HG02884 (cell line): ENCODE data around the gene RAB1B.
"Not testable (repeated sequence)": the region's sequence is repeated elsewhere in the genome, so short reads cannot be mapped to it uniquely, and the experiment has no call there.

Source experiments
- ATAC-seq: cut with Tn5 transposase; IDR thresholded peaks from one replicate; pipeline ENCODE4 v1.9.1; 2021; ENCODE audit warnings: mild to moderate bottlenecking, moderate library complexity; ENCODE audit not compliant: unreplicated experiment

RAB1B gene

DNA sequence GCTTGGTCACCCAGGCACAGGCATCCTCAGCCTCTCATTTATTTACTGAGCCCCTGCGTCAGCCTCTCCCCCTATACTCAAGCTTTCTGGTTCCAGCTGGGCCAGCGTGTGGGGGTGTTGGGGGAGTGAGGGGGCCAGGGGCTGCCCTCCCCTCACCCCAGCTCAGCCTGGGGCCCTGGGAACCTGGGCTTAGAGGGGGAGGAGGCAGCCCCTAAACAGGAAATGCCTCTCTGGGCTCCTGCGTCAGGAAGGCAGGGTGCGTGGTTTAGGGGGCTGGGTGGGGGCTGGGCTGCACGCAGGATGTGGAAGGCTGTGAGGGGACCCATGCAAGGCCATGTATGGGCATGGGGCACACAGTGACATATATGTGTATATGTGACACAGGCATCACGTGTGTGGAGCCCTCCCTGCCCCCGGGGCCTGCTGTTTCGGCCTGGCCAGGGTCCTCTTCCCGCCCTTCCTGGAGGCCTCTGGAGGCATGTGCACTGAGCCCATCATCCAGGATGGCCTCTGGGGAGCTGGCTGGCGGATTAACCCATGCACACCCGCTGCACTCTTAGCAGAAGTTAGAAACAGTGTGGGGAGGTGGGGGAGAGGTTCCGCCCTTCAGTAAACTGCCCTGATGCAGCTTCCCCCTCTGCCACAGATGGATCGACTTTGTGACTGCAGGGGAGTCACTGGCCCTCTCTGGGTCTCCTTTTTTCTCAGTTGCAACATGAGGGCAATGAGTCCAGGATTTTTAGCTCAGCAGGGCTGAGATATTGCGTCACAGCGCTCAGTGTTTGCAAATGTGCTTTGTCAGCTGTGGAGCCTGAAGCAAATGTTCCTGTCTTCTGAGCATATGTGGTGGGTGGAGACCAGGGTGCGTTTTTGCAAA is 49.5 kb downstream of the RAB1B start:
- ATAC-seq = no peak

DNA sequence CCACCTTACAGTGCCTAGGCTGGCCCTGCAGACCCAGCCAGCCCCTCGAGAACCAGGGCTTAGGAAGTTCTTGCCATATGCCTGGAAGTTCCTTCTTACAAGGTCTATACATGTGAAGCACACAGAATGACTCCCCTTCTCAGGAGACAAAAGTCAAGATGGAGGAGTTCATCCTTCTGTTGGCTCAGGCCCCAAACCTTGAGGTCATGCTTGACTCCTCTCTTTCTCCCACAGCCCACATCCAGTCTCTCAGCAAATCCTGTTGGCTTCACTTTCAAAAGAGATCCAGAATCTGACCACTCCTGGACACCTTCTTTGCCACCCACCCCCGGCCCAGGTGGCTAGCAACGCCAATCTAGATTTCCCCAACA is 50.1 kb downstream of the RAB1B start:
- ATAC-seq = no peak

DNA sequence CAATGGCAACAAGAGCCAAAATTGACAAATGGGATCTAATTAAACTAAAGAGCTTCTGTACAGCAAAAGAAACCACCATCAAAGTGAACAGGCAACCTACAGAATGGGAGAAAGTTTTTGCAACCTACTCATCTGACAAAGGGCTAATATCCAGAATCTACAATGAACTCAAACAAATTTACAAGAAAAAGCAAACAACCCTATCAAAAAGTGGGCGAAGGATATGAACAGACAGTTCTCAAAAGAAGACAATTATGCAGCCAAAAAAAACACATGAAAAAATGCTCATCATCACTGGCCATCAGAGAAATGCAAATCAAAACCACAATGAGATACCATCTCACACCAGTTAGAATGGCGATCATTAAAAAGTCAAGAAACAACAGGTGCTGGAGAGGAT is 51.9 kb downstream of the RAB1B start:
- ATAC-seq = not testable (repeated sequence)

DNA sequence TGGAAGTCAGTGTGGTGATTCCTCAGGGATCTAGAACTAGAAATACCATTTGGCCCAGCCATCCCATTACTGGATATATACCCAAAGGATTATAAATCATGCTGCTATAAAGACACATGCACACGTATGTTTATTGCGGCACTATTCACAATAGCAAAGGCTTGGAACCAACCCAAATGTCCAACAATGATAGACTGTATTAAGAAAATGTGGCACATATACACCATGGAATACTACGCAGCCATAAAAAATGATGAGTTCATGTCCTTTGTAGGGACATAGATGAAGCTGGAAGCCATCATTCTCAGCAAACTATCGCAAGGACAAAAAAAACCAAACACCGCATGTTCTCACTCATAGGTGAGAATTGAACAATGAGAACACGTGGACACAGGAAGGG is 52.3 kb downstream of the RAB1B start:
- not testable (repeated sequence) for ATAC-seq

DNA sequence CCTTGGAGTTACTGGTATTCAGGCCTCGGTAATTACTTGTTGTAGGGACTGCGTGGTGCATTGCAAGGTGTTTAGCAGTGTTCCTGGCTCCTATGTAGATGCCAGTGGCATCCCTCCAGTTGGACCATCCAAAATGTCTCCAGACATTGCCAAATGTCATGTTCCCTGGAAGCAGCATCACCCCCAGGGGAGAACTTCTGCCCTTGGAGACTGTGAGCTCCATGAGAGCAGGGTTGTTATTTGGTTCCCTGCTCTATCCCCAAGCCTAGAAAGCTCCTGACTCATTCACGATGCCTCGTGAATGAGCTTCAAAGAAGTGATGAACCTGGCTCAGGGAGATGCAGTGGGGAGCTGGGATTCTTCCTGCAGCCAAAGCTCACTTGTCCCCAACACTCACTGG is 53.2 kb downstream of the RAB1B start:
- no peak for ATAC-seq

DNA sequence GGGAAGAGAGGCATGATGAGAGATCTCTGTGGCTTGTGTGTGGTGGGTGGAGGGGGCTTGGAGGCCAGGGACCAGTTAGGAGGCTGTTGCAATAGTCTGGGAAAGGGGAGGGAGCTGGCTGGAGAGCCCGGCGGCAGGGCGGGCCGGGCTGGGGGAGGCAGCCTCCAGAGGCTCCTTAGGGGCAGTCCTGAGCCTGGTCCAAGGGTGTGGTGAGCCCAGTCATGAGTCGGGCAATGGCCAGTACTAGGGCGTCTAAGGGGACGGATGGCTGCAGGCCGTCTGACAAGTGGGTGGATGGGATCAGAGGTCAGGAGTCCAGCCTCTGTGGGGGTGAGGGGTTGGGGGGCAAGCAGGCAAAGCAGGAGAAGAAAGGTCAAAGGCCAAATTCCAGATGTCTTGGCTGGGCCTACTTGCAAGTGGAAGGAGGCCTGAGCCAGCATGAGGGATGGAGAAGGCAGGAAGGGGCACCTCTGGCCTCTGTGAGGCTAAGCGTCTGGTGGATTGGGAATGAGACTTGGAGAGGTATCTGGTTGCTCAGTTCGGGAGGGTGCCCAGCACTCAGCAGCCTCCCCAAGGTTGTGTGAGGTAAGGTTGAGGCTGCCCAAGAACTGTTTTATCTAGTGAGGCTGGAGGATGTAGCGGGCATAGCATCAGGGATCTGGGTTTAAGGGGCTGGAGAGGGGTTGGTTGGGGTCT is 54.4 kb downstream of the RAB1B start:
- ATAC-seq = no peak

DNA sequence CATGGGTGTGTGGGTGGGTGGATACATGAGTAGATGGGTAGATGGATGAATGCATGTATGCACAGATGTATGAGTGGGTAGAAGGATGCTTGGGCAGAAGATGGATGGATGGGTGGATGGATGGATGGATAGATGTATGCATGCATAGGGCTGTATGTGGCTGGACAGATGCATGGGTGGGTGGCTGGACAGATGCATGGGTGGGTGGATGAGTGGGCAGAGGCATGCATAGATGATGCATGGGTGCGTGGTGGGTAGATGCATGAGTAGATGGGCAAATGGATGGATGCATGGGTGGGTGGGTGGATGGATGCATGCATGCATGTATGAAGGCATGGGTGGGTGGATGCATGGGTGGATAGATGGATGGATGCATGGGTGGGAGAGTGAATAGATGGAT is 55.2 kb downstream of the RAB1B start:
- no peak for ATAC-seq

DNA sequence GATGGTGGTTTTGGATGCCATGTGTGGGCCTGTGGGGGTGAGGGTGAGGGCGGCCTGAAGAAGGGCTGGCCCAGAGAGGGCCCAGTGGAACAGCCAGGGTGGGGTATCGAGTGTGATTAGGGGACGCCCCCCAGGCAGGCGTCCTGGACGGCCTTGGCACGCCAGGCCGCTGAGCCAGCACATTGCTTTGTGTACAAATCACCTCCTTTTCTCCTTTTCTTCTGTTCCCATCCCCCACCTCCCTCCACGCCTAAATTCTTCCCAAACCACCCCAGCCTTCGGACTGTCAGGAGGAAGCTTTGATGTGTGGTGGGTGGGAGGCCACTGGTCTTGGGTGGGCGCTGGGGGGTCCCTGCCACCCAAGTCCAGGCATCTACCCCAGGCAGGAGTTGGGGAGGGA is 56.2 kb downstream of the RAB1B start:
- no peak for ATAC-seq

DNA sequence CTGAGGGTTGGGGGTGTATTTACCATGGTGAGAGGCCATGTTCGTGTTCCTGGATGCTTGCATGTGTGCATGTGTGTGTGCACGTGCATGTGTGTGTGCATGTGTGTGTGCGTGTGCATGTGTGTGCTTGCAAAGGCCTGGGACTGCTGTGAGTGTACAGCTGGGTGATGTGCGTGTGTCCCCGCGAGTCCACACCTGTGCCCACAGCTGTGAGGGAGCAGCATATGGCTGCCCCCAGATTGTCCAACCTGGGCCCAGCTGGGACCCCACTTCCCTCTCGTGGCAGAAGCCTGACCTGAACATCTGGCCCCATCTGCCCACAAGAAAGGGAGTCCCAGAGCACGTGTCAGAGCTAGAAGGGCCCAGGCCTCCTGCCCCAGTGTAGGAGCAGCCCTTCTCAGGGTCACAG is 56.8 kb downstream of the RAB1B start:
- ATAC-seq = no peak

DNA sequence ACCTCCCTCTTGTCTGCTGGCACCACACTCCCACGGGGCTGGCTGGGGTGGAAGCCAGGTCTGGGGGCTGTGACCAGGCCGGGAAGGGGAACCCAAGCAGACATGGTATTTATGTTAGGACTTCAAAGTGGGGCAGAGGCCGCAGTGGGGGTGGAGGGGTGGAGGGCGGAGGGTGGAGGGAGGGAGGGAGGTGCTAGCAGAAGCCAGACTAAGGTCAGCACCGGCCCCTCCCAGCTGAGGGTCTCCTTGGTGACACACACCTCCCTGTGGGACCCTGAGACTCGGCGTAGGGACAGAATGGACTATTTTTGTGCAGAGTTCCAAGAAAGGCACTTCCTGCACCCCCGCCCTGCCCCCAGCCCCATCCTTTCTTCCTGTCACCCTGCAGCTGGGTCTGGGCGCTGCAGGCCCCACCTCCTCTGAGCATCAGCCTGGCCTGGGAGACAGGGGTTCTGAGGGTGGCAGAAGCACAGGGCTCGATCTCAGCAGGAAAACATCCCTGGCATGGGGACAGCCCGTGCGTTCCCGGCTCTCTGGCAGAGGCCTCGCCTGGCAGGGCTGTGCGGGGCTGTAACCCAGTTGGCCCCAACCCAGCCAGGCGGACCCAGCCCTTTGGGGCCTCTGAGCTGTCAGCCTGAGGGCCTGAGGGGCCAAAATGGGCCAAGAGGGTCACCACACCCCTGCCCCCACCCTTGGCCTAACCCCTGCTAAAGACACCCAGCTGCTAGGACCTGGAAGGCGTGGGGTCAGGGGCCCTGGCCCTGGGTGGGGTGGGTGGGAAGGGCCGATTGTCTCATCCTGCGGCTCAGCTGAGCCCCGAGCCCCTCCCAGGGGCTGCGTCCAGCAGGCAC is 58.0 kb downstream of the RAB1B start:
- ATAC-seq = no peak
